ENCODE results near the gene DENND1B.

GRCh38 chr1:197740992-197741391 lies 34.3 kb downstream of the DENND1B start:
- TF ChIP-seq POLR2A (IDR thresholded peaks at IDR 0.05; ENCODE audit: control extremely low read depth in 1 of 2, low read depth in 2 of 2, low read length in 2 of 2) = no peak
- TF ChIP-seq CTCF (IDR thresholded peaks at IDR 0.05; ENCODE audit: control extremely low read depth in 1 of 3, insufficient read depth in 1 of 3, low read depth in 1 of 3, low read length in 3 of 3) = no peak
- TF ChIP-seq RXRA (IDR thresholded peaks at IDR 0.05; ENCODE audit: insufficient read depth, low read depth, low read length) = no peak

Data from H1 (cell line).